Stimulated activated memory B cell treated with anti-CD40 and anti-IgM and Interleukin-4, amounts not matched to agents 10 μg/mL and 1 μg/mL and 100 μg/mL, for 72 hours (primary cell): ENCODE measurements around the gene LAYN.
A peak's percentile ranks its signal among the peaks of the same experiment; 100 is the strongest.

Source experiments
- ATAC-seq: fragments of 150-1000 bp; cut with Tn5 transposase; 2 replicates; pipeline ENCODE4 v1.10.0; 2021
- H3K27ac Mint-ChIP-seq: one replicate; pipeline ENCODE4 v1.8.0; 2022; ENCODE audit warnings: mild to moderate bottlenecking, mixed read lengths
- H3K27me3 Mint-ChIP-seq: one replicate; pipeline ENCODE4 v1.8.0; 2022; ENCODE audit warnings: mixed read lengths
- H3K36me3 Mint-ChIP-seq: one replicate; pipeline ENCODE4 v1.8.0; 2022; ENCODE audit warnings: mixed read lengths
- H3K4me1 Mint-ChIP-seq: one replicate; pipeline ENCODE4 v1.8.0; 2022; ENCODE audit warnings: mixed read lengths
- H3K4me3 Mint-ChIP-seq: one replicate; pipeline ENCODE4 v1.8.0; 2022; ENCODE audit warnings: mild to moderate bottlenecking, moderate library complexity, mixed read lengths
- H3K9me3 Mint-ChIP-seq: one replicate; pipeline ENCODE4 v1.8.0; 2022; ENCODE audit warnings: mixed read lengths

LAYN gene

GRCh38 chr11:111524056-111524455, 16.5 kb upstream of the LAYN start:
- H3K4me1 Mint-ChIP-seq, result no peaks in the 10 kb centered on the region
- no peaks in the 10 kb centered on the region for H3K36me3 Mint-ChIP-seq
- no peaks in the 10 kb centered on the region for H3K9me3 Mint-ChIP-seq
- no peak overlapping the region for H3K27ac Mint-ChIP-seq
- no peak overlapping the region for H3K4me3 Mint-ChIP-seq
- ATAC-seq, result no peak
- peaks cover 8% of the 10 kb centered on the region for H3K27me3 Mint-ChIP-seq

- no peaks in the 10 kb centered on the region for H3K36me3 Mint-ChIP-seq
- no peaks in the 10 kb centered on the region for H3K9me3 Mint-ChIP-seq
- H3K4me1 Mint-ChIP-seq, result no peaks in the 10 kb centered on the region
- H3K27ac Mint-ChIP-seq, result no peak overlapping the region
- H3K4me3 Mint-ChIP-seq, result no peak overlapping the region
- ATAC-seq, result no peak
- H3K27me3 Mint-ChIP-seq, result peaks cover 8% of the 10 kb centered on the region
These were observed 15.1 kb upstream of the LAYN start for GRCh38 chr11:111525456-111525855.

- H3K4me1 Mint-ChIP-seq, result no peaks in the 10 kb centered on the region
- no peak overlapping the region for H3K4me3 Mint-ChIP-seq
- ATAC-seq, result no peak
These were observed 14.0 kb upstream of the LAYN start for GRCh38 chr11:111526501-111526900.

GRCh38 chr11:111527279-111527678, 13.2 kb upstream of the LAYN start:
- no peak overlapping the region for H3K4me3 Mint-ChIP-seq
- peaks cover 5% of the 10 kb centered on the region for H3K4me1 Mint-ChIP-seq
- ATAC-seq, result no peak
- no peaks in the 10 kb centered on the region for H3K9me3 Mint-ChIP-seq
- H3K27me3 Mint-ChIP-seq, result peaks cover 13% of the 10 kb centered on the region
- H3K36me3 Mint-ChIP-seq, result no peaks in the 10 kb centered on the region
- no peak overlapping the region for H3K27ac Mint-ChIP-seq

More at GRCh38 chr11:111526501-111526900, 14.0 kb upstream of the LAYN start:
- H3K9me3 Mint-ChIP-seq, result no peaks in the 10 kb centered on the region
- no peak overlapping the region for H3K27ac Mint-ChIP-seq
- no peaks in the 10 kb centered on the region for H3K36me3 Mint-ChIP-seq
- peaks cover 8% of the 10 kb centered on the region for H3K27me3 Mint-ChIP-seq

- Mint-ChIP-seq H3K9me3 (no peaks in the 10 kb centered on the region), H3K4me3 (no peak overlapping the region), H3K4me1 (peaks cover 5% of the 10 kb centered on the region), H3K36me3 (no peaks in the 10 kb centered on the region), H3K27me3 (peaks cover 16% of the 10 kb centered on the region), H3K27ac (no peak overlapping the region)
- ATAC-seq, result no peak
These were observed 12.0 kb upstream of the LAYN start for GRCh38 chr11:111528557-111528956.

- Mint-ChIP-seq H3K27ac (no peak overlapping the region), H3K36me3 (no peaks in the 10 kb centered on the region), H3K4me3 (no peak overlapping the region), H3K27me3 (peaks cover 11% of the 10 kb centered on the region), H3K4me1 (peaks cover 5% of the 10 kb centered on the region), H3K9me3 (no peaks in the 10 kb centered on the region)
- no peak for ATAC-seq
These were observed 10.4 kb upstream of the LAYN start for GRCh38 chr11:111530091-111530490.

DNA sequence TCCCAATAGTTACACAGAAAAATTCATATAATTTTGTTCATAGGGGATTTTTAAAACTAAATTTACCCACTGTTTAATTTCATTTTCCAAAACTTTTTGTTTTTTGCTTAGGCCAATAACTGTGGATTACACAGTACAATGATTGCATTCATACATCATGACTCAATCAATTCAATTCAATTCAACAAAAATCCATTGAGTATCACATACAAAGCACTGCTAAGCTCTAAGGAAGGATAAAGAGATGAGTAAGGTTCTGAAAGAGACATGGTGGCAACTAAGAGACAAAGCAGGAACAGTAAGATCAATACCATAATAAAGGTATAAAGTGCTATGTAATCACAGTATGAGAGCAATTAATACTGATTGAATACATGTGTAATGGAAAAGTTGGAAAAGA, 9.4 kb upstream of the LAYN start:
- Mint-ChIP-seq H3K4me3 (no peak overlapping the region), H3K27ac (no peak overlapping the region), H3K9me3 (no peaks in the 10 kb centered on the region), H3K4me1 (peaks cover 5% of the 10 kb centered on the region), H3K27me3 (peaks cover 21% of the 10 kb centered on the region), H3K36me3 (no peaks in the 10 kb centered on the region)
- no peak for ATAC-seq

DNA sequence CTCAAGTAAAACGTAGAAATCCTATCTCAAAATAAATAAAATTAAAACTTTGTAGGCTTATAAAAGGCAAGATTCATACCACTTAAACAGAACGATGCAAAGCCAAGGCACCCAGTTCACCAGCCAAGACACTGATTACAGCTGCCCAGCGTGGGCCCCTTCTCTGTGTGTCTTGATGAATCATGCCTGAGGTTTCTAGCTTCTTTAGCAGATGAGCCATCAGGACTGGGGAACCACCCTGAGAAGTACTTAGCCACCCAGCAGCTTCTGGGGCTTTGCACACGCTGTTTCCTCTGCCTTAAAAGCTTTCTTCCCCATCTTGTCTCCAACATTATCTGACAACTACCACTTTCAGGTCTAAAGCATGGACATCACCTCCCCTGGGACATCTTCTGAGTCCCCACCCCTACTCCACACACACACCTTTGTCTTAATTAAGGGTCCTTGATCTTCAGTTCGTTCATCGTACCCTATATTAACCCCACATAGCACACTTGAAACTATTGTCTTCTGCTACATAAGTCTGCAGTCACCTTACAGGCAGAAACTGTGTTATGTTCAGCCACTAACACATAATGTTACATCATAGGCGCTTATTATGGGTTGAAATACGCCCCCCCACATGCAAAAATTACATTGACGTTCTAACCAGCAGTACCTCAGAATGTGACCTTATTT, 8.7 kb upstream of the LAYN start:
- peak; percentile 78 for ATAC-seq
- Mint-ChIP-seq H3K4me1 (peaks cover 5% of the 10 kb centered on the region), H3K4me3 (no peak overlapping the region), H3K36me3 (no peaks in the 10 kb centered on the region), H3K27me3 (peaks cover 28% of the 10 kb centered on the region), H3K9me3 (no peaks in the 10 kb centered on the region), H3K27ac (no peak overlapping the region)

- Mint-ChIP-seq H3K4me3 (no peak overlapping the region), H3K36me3 (no peaks in the 10 kb centered on the region), H3K9me3 (no peaks in the 10 kb centered on the region), H3K27me3 (peaks cover 33% of the 10 kb centered on the region), H3K27ac (no peak overlapping the region), H3K4me1 (peaks cover 5% of the 10 kb centered on the region)
- no peak for ATAC-seq
These were observed 8.2 kb upstream of the LAYN start for GRCh38 chr11:111532365-111532709.

GRCh38 chr11:111535281-111535680, 5.2 kb upstream of the LAYN start:
- peaks cover 5% of the 10 kb centered on the region for H3K4me1 Mint-ChIP-seq
- no peak overlapping the region for H3K4me3 Mint-ChIP-seq
- ATAC-seq, result no peak
- H3K9me3 Mint-ChIP-seq, result no peaks in the 10 kb centered on the region
- H3K27me3 Mint-ChIP-seq, result peaks cover 63% of the 10 kb centered on the region
- H3K36me3 Mint-ChIP-seq, result no peaks in the 10 kb centered on the region
- no peak overlapping the region for H3K27ac Mint-ChIP-seq

- Mint-ChIP-seq H3K36me3 (no peaks in the 10 kb centered on the region), H3K27ac (no peak overlapping the region), H3K4me3 (no peak overlapping the region), H3K4me1 (peaks cover 9% of the 10 kb centered on the region), H3K27me3 (peaks cover 75% of the 10 kb centered on the region), H3K9me3 (no peaks in the 10 kb centered on the region)
- ATAC-seq, result no peak
These were observed 3.1 kb upstream of the LAYN start for GRCh38 chr11:111537336-111537860.

GRCh38 chr11:111538407-111539114, 2.0 kb upstream of the LAYN start:
- Mint-ChIP-seq H3K27me3 (peaks cover 81% of the 10 kb centered on the region), H3K4me1 (peaks cover 9% of the 10 kb centered on the region), H3K4me3 (no peak overlapping the region), H3K9me3 (no peaks in the 10 kb centered on the region), H3K36me3 (no peaks in the 10 kb centered on the region), H3K27ac (no peak overlapping the region)
- ATAC-seq, result no peak

GRCh38 chr11:111539426-111540113, 950 bp upstream of the LAYN start:
- Mint-ChIP-seq H3K27ac (no peak overlapping the region), H3K36me3 (no peaks in the 10 kb centered on the region), H3K4me3 (no peak overlapping the region), H3K4me1 (peaks cover 9% of the 10 kb centered on the region), H3K27me3 (peaks cover 90% of the 10 kb centered on the region), H3K9me3 (no peaks in the 10 kb centered on the region)
- no peak for ATAC-seq

- Mint-ChIP-seq H3K4me3 (peak overlapping the region; percentile 67), H3K36me3 (no peaks in the 10 kb centered on the region), H3K27me3 (peaks cover 88% of the 10 kb centered on the region)
These were observed 375 bp downstream of the LAYN start for GRCh38 chr11:111540937-111541253.

DNA sequence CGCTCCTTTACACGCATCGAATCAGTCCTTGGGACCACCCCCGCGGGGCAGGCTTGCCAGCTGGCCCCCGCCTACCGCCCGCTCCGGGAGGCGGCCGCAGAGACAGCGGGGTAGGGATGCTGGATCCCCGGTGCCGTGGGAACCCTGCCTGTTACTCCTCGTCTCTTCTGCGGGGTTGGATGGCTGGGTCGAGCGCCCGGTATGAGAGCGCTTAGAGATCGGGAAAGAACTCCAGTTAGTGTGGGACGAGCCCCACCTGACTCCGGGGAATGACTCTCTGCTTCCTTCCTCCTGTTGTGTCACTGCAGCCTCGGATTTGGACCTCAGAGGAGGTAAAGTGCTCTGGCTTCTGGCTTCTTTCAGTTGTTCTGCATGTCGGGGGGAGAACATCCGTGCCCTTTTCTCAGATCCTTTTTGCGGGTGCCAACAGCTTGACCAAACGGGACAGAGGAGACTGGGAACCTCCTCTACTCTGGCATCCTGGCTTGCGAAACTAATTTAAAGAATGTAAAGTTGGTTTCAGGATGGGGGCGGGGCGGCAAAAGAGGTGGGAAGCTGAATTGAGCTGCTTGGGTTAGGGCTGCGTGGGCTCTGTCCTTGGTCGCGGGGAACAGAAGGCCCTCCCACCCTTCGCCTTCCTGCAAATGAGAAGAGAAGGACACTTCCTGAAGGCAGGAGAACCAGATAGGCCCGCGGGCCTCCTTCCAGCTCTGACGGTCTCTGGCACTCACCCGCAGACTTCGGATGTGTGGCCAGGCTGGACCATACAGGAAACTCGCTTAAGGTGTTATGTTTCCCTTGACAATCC, 938 bp downstream of the LAYN start:
- H3K36me3 Mint-ChIP-seq, result no peaks in the 10 kb centered on the region
- peaks cover 9% of the 10 kb centered on the region for H3K4me1 Mint-ChIP-seq
- no peak for ATAC-seq
- H3K4me3 Mint-ChIP-seq, result peak overlapping the region; percentile 67
- peaks cover 88% of the 10 kb centered on the region for H3K27me3 Mint-ChIP-seq
- H3K9me3 Mint-ChIP-seq, result no peaks in the 10 kb centered on the region
- no peak overlapping the region for H3K27ac Mint-ChIP-seq

More at GRCh38 chr11:111540937-111541253, 375 bp downstream of the LAYN start:
- no peak for ATAC-seq
- H3K4me1 Mint-ChIP-seq, result peaks cover 9% of the 10 kb centered on the region
- H3K9me3 Mint-ChIP-seq, result no peaks in the 10 kb centered on the region
- H3K27ac Mint-ChIP-seq, result no peak overlapping the region
